SK-N-MC (cell line): ENCODE data around the gene PCGF1.

Source experiments
- EZH2 ChIP-seq: fragments of 200-600 bp; sonication (generic); IDR thresholded peaks from one replicate; pipeline ENCODE4 v1.6.1; 2017; ENCODE audit warnings: antibody characterized with exemption
- POLR2AphosphoS5 ChIP-seq: IDR thresholded peaks from 2 replicates; pipeline ENCODE4 v1.6.1; 2012; ENCODE audit warnings: mild to moderate bottlenecking, low read depth, low read length, borderline replicate concordance

- TF ChIP-seq EZH2, result no peak
- TF ChIP-seq POLR2AphosphoS5, result no peak
Measured at GRCh38 chr2:74546004-74546403, 38.5 kb upstream of the PCGF1 start.
